Measurements from ENCODE around the gene ZFAND3.
A peak's percentile ranks its signal among the peaks of the same experiment; 100 is the strongest.

Gene ZFAND3

DNA sequence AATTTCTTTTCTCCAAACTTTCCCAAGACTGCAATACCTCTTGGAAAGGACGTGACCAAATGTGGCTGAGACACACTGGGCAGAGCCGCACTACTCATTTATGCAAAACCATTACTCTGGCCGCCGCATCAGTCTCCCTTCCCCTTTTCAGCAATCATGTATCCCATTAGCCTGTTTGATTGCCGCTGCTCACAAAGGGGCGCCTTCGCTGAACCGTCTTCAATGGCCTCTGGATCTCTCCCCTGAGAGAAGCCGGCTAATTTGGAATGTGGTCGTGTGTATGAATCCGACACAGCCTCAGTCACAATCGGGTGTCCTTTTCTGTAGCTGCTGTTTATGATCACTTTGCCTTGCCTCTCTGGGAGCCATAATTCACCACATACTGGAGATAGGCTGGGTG is 361.1 kb downstream of the ZFAND3 start:
- Histone ChIP-seq H3K4me1 (peaks cover 13% of the 10 kb centered on the region), H3K4me3 (no peak overlapping the region), H3K9me3 (no peaks in the 10 kb centered on the region), H3K36me3 (replicated peaks) (no peaks in the 10 kb centered on the region), H3K27me3 (ENCODE audit: low read depth) (no peaks in the 10 kb centered on the region)
- in situ Hi-C loops (cut with MboI; ENCODE audit: low sequenced_read_pairs): no loop called here
- peak in 1 of 2 experiments; percentile 6 for DNase-seq (ENCODE audit: low spot score in 2 of 2)

DNA sequence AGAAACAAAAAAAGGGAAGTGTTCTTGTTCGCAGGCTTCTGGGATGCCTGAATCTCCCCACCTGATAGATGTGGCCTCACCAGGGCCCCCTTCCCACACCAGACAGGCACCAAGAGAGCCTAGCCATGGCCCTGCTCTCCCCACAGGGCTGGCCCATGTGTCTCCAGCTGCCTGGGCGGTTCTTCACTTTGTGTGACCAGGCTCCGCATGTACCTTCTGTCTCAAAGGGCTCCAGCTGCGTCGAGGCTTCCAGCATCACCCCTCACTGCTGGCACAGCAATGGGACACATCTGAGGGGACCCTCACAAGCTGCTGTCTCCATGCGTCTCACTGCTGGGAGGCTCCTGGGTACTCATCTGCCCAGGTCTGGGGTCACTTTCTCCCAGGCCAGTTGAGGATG is 362.9 kb downstream of the ZFAND3 start:
- H3K9me3 ChIP-seq: no peaks in the 10 kb centered on the region
- no peak for DNase-seq (ENCODE audit: low spot score in 2 of 2)
- in situ Hi-C loops (cut with MboI; ENCODE audit: low sequenced_read_pairs): no loop called here
- H3K27me3 ChIP-seq (ENCODE audit: low read depth): no peaks in the 10 kb centered on the region
- H3K36me3 ChIP-seq (replicated peaks): no peaks in the 10 kb centered on the region
- H3K4me3 ChIP-seq: no peak overlapping the region
- H3K4me1 ChIP-seq: peaks cover 3% of the 10 kb centered on the region; the same call in 1 of the 2 replicates

DNA sequence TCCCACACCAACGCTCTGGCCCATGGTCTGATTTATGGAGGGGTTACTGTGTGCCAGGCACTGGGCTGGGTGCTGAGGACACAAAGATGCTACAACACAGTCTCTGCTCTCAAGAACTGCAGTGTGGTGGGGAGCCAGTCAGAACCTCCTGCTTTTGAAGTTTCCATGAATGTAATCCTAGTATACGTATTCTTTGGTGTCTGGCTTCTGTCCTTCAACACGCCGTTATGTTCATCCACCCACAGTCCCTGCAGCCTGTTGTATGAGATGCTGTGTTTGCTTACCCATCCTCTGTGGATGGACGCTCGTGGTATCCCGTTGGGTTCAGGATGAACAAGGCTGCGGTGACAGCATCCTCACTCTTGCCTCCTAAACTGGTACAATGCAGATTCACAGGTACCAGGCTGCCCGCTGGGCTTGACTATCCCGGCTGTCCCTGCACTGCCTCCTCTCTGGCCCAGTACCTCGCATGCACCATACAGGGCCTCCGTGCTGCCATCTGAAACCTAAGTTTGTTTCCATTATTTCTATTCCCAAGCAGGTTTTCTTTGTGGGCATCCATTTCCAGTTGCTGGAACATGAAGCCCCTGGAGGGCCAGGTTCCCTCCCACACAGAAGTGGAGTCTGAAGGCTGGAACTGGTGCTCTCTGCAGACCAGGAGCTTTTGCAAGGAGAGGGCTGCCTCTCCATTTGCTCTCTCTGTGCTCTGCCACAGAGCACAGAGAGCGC is 364.5 kb downstream of the ZFAND3 start:
- in situ Hi-C loops (cut with MboI; ENCODE audit: low sequenced_read_pairs): no loop called here
- Histone ChIP-seq H3K4me1 (no peaks in the 10 kb centered on the region), H3K9me3 (no peaks in the 10 kb centered on the region), H3K36me3 (replicated peaks) (no peaks in the 10 kb centered on the region), H3K4me3 (no peak overlapping the region), H3K27me3 (ENCODE audit: low read depth) (no peaks in the 10 kb centered on the region)
- no peak for DNase-seq (ENCODE audit: low spot score in 2 of 2)

- no peaks in the 10 kb centered on the region for H3K27me3 ChIP-seq (ENCODE audit: low read depth)
- H3K4me3 ChIP-seq: no peak overlapping the region
- H3K4me1 ChIP-seq: no peaks in the 10 kb centered on the region
- H3K9me3 ChIP-seq: no peaks in the 10 kb centered on the region
- no peak for DNase-seq (ENCODE audit: low spot score in 2 of 2)
- in situ Hi-C loops (cut with MboI; ENCODE audit: low sequenced_read_pairs): no loop called here
- no peaks in the 10 kb centered on the region for H3K36me3 ChIP-seq (replicated peaks)
Measured at GRCh38 chr6:38184585-38185080, 365.1 kb downstream of the ZFAND3 start.

DNA sequence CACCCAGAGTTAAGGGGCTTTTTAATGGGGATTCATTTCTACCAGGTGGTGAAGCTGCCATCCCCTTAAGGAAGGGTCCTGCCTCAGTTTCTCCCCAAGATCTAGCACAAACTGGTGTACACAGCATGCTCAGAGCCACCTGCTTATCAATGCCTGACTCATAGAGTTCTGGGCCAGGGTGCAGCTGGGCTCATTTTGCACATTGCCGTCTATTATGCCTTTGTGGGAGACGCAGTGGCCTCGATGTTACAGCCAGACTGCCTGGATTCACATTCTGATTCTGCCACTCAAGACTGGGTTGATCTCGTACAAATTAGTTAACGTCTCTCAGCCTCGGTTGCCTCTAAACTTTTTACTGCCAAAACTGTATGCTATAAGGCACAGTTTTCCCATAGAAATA is 365.7 kb downstream of the ZFAND3 start:
- no peaks in the 10 kb centered on the region for H3K4me1 ChIP-seq
- DNase-seq (ENCODE audit: low spot score in 2 of 2): no peak
- H3K4me3 ChIP-seq: no peak overlapping the region
- H3K9me3 ChIP-seq: no peaks in the 10 kb centered on the region
- no peaks in the 10 kb centered on the region for H3K36me3 ChIP-seq (replicated peaks)
- H3K27me3 ChIP-seq (ENCODE audit: low read depth): no peaks in the 10 kb centered on the region
- in situ Hi-C loops (cut with MboI; ENCODE audit: low sequenced_read_pairs): no loop called here

- no peak for DNase-seq (ENCODE audit: low spot score in 2 of 2)
- H3K27me3 ChIP-seq (ENCODE audit: low read depth): no peaks in the 10 kb centered on the region
- H3K36me3 ChIP-seq (replicated peaks): no peaks in the 10 kb centered on the region
- H3K9me3 ChIP-seq: no peaks in the 10 kb centered on the region
- no peak overlapping the region for H3K4me3 ChIP-seq
- H3K4me1 ChIP-seq: no peaks in the 10 kb centered on the region
- in situ Hi-C loops (cut with MboI; ENCODE audit: low sequenced_read_pairs): no loop called here
Measured at GRCh38 chr6:38185752-38186151, 366.2 kb downstream of the ZFAND3 start.

GRCh38 chr6:38187325-38187724 is 367.8 kb downstream of the ZFAND3 start:
- Histone ChIP-seq H3K27me3 (ENCODE audit: low read depth) (no peaks in the 10 kb centered on the region), H3K36me3 (replicated peaks) (no peaks in the 10 kb centered on the region), H3K9me3 (no peaks in the 10 kb centered on the region), H3K4me3 (no peak overlapping the region), H3K4me1 (peaks cover 5% of the 10 kb centered on the region)
- in situ Hi-C loops (cut with MboI; ENCODE audit: low sequenced_read_pairs): no loop called here
- no peak for DNase-seq (ENCODE audit: low spot score in 2 of 2)

GRCh38 chr6:38187811-38188590 is 368.5 kb downstream of the ZFAND3 start:
- H3K4me3 ChIP-seq: no peak overlapping the region
- H3K4me1 ChIP-seq: peaks cover 5% of the 10 kb centered on the region
- no peaks in the 10 kb centered on the region for H3K9me3 ChIP-seq
- no peaks in the 10 kb centered on the region for H3K27me3 ChIP-seq (ENCODE audit: low read depth)
- H3K36me3 ChIP-seq (replicated peaks): no peaks in the 10 kb centered on the region
- in situ Hi-C loops (cut with MboI; ENCODE audit: low sequenced_read_pairs): no loop called here
- DNase-seq (ENCODE audit: low spot score in 2 of 2): no peak

DNA sequence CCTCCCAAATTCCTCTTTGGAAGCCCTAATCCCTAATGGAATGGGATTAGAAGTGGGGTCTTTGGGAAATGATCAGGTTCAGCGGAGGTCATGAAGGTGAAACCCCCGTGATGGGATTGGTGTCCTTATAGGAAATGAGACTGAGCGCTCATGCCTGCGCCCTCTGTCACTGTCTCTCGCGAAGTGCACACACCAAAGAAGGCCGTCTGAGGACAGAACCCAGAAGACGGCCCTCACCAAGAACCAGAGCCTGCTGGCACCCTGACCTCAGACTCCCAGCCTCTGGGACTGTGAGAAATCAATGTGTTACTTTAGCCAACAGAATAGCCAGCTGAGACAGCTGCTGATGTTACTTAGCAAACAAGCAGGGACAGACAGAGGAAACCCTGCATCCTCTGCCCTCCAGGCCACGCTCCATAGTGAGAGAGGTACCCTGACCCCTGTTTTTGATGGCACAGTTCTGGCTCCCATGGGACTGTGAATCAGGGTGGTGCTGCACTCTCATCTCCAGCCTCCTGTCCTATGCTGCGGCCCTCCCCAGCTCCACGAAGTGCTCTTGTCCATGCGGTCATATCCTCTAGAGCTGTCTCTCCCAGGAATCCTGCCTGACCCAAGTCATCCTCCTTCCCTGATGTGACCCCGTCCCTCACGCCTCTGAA is 369.3 kb downstream of the ZFAND3 start:
- Histone ChIP-seq H3K4me1 (peaks cover 5% of the 10 kb centered on the region), H3K27me3 (ENCODE audit: low read depth) (no peaks in the 10 kb centered on the region), H3K36me3 (replicated peaks) (no peaks in the 10 kb centered on the region), H3K4me3 (no peak overlapping the region), H3K9me3 (no peaks in the 10 kb centered on the region)
- in situ Hi-C loops (cut with MboI; ENCODE audit: low sequenced_read_pairs): no loop called here
- no peak for DNase-seq (ENCODE audit: low spot score in 2 of 2)

- peaks cover 5% of the 10 kb centered on the region for H3K4me1 ChIP-seq
- no peaks in the 10 kb centered on the region for H3K27me3 ChIP-seq (ENCODE audit: low read depth)
- H3K9me3 ChIP-seq: no peaks in the 10 kb centered on the region
- H3K4me3 ChIP-seq: no peak overlapping the region
- H3K36me3 ChIP-seq (replicated peaks): no peaks in the 10 kb centered on the region
- DNase-seq (ENCODE audit: low spot score in 2 of 2): no peak
- in situ Hi-C loops (cut with MboI; ENCODE audit: low sequenced_read_pairs): no loop called here
Measured at GRCh38 chr6:38191418-38191817, 371.9 kb downstream of the ZFAND3 start.

DNA sequence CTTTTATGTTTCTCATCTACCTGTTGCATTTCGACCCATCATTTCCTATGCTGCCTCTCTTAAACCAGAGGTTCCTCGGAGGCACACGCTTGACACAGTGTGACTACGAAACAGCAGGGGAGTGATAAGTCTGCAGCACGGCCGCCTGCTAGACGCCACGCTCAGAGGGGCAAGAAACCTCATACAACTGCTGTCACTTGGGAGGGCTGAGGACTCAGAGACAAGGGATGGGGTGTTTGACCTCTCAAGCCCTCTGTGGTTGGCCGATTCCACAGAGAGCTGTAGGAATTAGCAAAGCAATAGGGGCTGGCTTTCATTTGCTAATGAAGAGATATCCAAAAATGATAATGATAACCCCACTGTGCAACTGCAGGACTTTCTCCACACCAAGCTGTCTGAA is 372.5 kb downstream of the ZFAND3 start:
- Histone ChIP-seq H3K4me1 (peaks cover 5% of the 10 kb centered on the region), H3K27me3 (ENCODE audit: low read depth) (no peaks in the 10 kb centered on the region), H3K9me3 (no peaks in the 10 kb centered on the region), H3K36me3 (replicated peaks) (no peaks in the 10 kb centered on the region), H3K4me3 (no peak overlapping the region)
- in situ Hi-C loops (cut with MboI; ENCODE audit: low sequenced_read_pairs): no loop called here
- DNase-seq (ENCODE audit: low spot score in 2 of 2): peak; percentile 67 to 69

DNA sequence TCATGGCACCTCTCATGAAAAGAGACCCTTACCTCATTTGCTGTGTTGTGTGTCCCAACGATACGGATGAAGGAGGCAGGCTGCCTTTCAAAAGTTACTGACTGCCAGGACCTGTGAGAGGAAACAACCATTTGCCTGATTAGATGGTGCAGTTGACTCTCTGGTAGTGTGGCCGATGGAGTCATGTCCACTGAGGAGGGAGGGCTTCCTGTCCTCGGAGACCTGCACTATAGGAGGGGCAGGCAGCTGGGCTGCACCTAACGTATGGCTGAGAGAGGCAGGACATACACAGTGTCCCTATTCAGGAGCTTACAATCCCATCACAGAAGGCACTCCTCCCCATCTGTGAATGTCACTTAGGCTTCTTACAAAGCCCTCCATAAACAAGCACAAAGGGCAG is 373.0 kb downstream of the ZFAND3 start:
- in situ Hi-C loops (cut with MboI; ENCODE audit: low sequenced_read_pairs): no loop called here

GRCh38 chr6:38193051-38193450 is 373.5 kb downstream of the ZFAND3 start:
- in situ Hi-C loops (cut with MboI; ENCODE audit: low sequenced_read_pairs): no loop called here
- Histone ChIP-seq H3K36me3 (replicated peaks) (no peaks in the 10 kb centered on the region), H3K4me1 (peaks cover 5% of the 10 kb centered on the region), H3K27me3 (ENCODE audit: low read depth) (no peaks in the 10 kb centered on the region), H3K9me3 (no peaks in the 10 kb centered on the region), H3K4me3 (no peak overlapping the region)
- no peak for DNase-seq (ENCODE audit: low spot score in 2 of 2)

More for the DNA sequence above, 373.0 kb downstream of the ZFAND3 start:
- DNase-seq (ENCODE audit: low spot score in 2 of 2): peak in 1 of 2 experiments; percentile 11
- H3K9me3 ChIP-seq: no peaks in the 10 kb centered on the region
- H3K36me3 ChIP-seq (replicated peaks): no peaks in the 10 kb centered on the region
- peaks cover 5% of the 10 kb centered on the region for H3K4me1 ChIP-seq
- no peak overlapping the region for H3K4me3 ChIP-seq
- H3K27me3 ChIP-seq (ENCODE audit: low read depth): no peaks in the 10 kb centered on the region
